ENCODE measurements around the gene NKAIN1.

DNA sequence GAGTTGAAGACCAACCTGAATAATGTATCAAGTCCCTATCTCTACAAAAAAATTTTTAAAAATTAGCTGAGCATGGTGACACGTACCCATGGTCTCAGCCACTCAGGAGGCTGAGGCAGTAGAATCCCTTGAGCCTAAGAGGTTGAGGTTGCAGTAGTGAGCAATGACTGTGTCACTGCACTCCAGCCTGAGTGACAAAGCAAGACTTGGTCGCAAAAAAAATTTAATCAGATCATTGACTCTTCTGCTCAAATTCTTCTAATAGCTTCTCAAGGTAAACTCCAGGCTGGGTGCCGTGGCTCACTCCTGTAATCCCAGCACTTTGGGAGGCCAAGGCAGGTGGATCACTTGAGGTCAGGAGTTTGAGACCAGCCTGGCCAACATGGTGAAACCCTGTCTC, 88.3 kb downstream of the NKAIN1 start:
- TF ChIP-seq, protein P1, sequence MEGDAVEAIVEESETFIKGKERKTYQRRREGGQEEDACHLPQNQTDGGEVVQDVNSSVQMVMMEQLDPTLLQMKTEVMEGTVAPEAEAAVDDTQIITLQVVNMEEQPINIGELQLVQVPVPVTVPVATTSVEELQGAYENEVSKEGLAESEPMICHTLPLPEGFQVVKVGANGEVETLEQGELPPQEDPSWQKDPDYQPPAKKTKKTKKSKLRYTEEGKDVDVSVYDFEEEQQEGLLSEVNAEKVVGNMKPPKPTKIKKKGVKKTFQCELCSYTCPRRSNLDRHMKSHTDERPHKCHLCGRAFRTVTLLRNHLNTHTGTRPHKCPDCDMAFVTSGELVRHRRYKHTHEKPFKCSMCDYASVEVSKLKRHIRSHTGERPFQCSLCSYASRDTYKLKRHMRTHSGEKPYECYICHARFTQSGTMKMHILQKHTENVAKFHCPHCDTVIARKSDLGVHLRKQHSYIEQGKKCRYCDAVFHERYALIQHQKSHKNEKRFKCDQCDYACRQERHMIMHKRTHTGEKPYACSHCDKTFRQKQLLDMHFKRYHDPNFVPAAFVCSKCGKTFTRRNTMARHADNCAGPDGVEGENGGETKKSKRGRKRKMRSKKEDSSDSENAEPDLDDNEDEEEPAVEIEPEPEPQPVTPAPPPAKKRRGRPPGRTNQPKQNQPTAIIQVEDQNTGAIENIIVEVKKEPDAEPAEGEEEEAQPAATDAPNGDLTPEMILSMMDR (conservative IDR thresholded peaks at IDR 0.05; ENCODE audit: low read length) = no peak
- no peak for TF ChIP-seq EZH2phosphoT487 (IDR thresholded peaks at IDR 0.05; ENCODE audit: borderline replicate concordance, low read depth, low read length)

Measured in OCI-LY7 (cell line).